ENCODE data around the gene TGDS.

DNA sequence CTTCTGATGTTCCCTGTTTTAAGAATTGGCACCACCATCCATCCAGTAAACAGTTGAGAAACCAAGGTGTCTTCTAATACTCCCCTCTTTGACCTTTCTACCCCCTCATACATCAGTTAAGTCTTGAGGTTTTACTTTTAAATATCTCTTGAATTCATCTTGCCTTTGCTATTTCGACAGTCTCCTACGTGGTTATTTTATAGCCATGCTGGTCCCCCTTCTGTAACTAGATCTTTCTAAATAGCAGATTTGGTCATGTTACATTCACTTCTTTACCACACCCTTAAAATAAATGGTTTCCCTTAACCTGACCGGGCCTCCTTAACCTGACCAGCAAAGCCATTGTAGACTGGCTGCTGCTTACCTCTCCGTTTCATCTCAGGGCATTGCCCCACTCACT lies 11.1 kb upstream of the TGDS start:
- TF ChIP-seq, protein P1, sequence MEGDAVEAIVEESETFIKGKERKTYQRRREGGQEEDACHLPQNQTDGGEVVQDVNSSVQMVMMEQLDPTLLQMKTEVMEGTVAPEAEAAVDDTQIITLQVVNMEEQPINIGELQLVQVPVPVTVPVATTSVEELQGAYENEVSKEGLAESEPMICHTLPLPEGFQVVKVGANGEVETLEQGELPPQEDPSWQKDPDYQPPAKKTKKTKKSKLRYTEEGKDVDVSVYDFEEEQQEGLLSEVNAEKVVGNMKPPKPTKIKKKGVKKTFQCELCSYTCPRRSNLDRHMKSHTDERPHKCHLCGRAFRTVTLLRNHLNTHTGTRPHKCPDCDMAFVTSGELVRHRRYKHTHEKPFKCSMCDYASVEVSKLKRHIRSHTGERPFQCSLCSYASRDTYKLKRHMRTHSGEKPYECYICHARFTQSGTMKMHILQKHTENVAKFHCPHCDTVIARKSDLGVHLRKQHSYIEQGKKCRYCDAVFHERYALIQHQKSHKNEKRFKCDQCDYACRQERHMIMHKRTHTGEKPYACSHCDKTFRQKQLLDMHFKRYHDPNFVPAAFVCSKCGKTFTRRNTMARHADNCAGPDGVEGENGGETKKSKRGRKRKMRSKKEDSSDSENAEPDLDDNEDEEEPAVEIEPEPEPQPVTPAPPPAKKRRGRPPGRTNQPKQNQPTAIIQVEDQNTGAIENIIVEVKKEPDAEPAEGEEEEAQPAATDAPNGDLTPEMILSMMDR (conservative IDR thresholded peaks at IDR 0.05; ENCODE audit: low read length): no peak
- no peak for TF ChIP-seq EZH2phosphoT487 (IDR thresholded peaks at IDR 0.05; ENCODE audit: borderline replicate concordance, low read depth, low read length)

Measured in OCI-LY7 (cell line).